GM12878 (cell line): ENCODE results near the gene OPN1MW3. TPM values are rescaled to one million over a fixed set of nuclear protein-coding genes. Genes with fewer than 3 reads are reported as not detected.

Source experiments
- ATAC-seq: fragments of 200-7000 bp; cut with Tn5 transposase; 3 replicates; pipeline ENCODE4 v1.9.1; 2020; ENCODE audit warnings: mild to moderate bottlenecking, moderate library complexity
- BruUV-seq: library from RNA; stranded (reverse); fragments of 400-500 nt; replicated peaks from 2 replicates; lab custom pipeline; 2021; lab: Mats Ljungman, UMichigan
- CTCF ChIA-PET: fragments of 300-600 bp; sonication (Branson Sonifier 250); formaldehyde crosslinking; extraction: SDS; loops from one replicate; lab custom pipeline; 2021; ENCODE audit warnings: inconsistent platforms; lab: Yijun Ruan, JAX
- POLR2A ChIA-PET: fragments of 350-600 bp; formaldehyde crosslinking; extraction: SDS; loops from one replicate; lab custom pipeline; 2021; ENCODE audit warnings: inconsistent platforms; lab: Charles Lee
- RAD21 ChIA-PET: fragments of 300-600 bp; sonication (Branson Sonifier 250); formaldehyde crosslinking; loops from one replicate; lab custom pipeline; 2023; ENCODE audit warnings: antibody characterized with exemption; ENCODE audit not compliant: unreplicated experiment; lab: Charles Lee
- SMC1A ChIA-PET: fragments of 300-600 bp; sonication (Branson Sonifier 250); formaldehyde crosslinking; loops from one replicate; lab custom pipeline; 2023; ENCODE audit not compliant: unreplicated experiment, uncharacterized antibody; lab: Charles Lee
- DNase-seq: peaks from one replicate; pipeline ENCODE4 v3.0.0-alpha.2; 2011; ENCODE audit warnings: low read depth, low spot score
- FAIRE-seq: peaks from 3 replicates; lab custom pipeline; 2011; peaks lifted over from hg19 to GRCh38; lab: Jason Lieb, UNC
- H2AFZ ChIP-seq: 2 replicates; pipeline ENCODE4 v1.6.0; 2011; ENCODE audit warnings: low read depth, low read length, control low read depth; ENCODE audit not compliant: control insufficient read depth
- H3K27ac ChIP-seq: 2 replicates; pipeline ENCODE4 v1.5.1; 2011; ENCODE audit warnings: control low read depth; ENCODE audit not compliant: control insufficient read depth, insufficient read depth
- H3K27me3 ChIP-seq, 2 experiments: replicated peaks in 1 of 2; 2 replicates each; pipeline versions ENCODE4 v1.6.0 to v1.6.1; 2011; ENCODE audit warnings: low read length in 1 of 2; ENCODE audit not compliant: control insufficient read depth in 2 of 2, insufficient read depth in 2 of 2
- H3K36me3 ChIP-seq, 2 experiments: 2 replicates each; pipeline ENCODE4 v1.5.1; 2011; ENCODE audit warnings: low read length in 1 of 2; ENCODE audit not compliant: control insufficient read depth in 2 of 2, insufficient read depth in 2 of 2
- H3K4me1 ChIP-seq: 2 replicates; pipeline ENCODE4 v1.6.1; 2011; ENCODE audit warnings: mild to moderate bottlenecking, low read length, moderate library complexity, mixed read lengths; ENCODE audit not compliant: control insufficient read depth, insufficient read depth
- H3K4me2 ChIP-seq: 2 replicates; pipeline ENCODE4 v1.6.0; 2011; ENCODE audit warnings: control low read depth; ENCODE audit not compliant: control insufficient read depth, insufficient read depth
- H3K4me3 ChIP-seq: fragments of 200-600 bp; sonication (generic); 2 replicates; pipeline ENCODE4 v1.5.1; 2016
- H3K79me2 ChIP-seq: 2 replicates; pipeline ENCODE4 v1.6.0; 2011; ENCODE audit warnings: low read length; ENCODE audit not compliant: control insufficient read depth, insufficient read depth
- H3K9ac ChIP-seq: 2 replicates; pipeline ENCODE4 v1.8.0; 2011; ENCODE audit warnings: low read length, control low read depth, mixed read lengths; ENCODE audit not compliant: control insufficient read depth, insufficient read depth
- H3K9me3 ChIP-seq: replicated peaks from 3 replicates; pipeline ENCODE4 v1.5.1; 2011; ENCODE audit warnings: mild to moderate bottlenecking, low read length; ENCODE audit not compliant: control insufficient read depth, insufficient read depth
- H4K20me1 ChIP-seq: 2 replicates; pipeline ENCODE4 v1.6.0; 2011; ENCODE audit not compliant: control insufficient read depth, insufficient read depth
- E4F1 ChIP-seq: fragments of 450-650 bp; IDR thresholded peaks from 2 replicates; pipeline ENCODE4 v1.6.1; 2018; ENCODE audit warnings: borderline replicate concordance, mild to moderate bottlenecking; ENCODE audit not compliant: partially characterized antibody
- HDAC2 ChIP-seq: fragments of 200-600 bp; sonication (generic); IDR thresholded peaks from 2 replicates; pipeline ENCODE4 v1.6.1; 2017
- HDAC6 ChIP-seq: fragments of 200-600 bp; sonication (generic); IDR thresholded peaks from one replicate; pipeline ENCODE4 v1.8.0; 2017; ENCODE audit warnings: antibody characterized with exemption; ENCODE audit not compliant: unreplicated experiment
- HDGF ChIP-seq: fragments of 450-650 bp; IDR thresholded peaks from 2 replicates; pipeline ENCODE4 v1.6.1; 2016; ENCODE audit warnings: antibody characterized with exemption
- IRF3 ChIP-seq: fragments of 450-650 bp; IDR thresholded peaks from 2 replicates; pipeline ENCODE4 v1.6.1; 2014; ENCODE audit warnings: mild to moderate bottlenecking
- MLLT1 ChIP-seq: fragments of 450-650 bp; IDR thresholded peaks from 2 replicates; pipeline ENCODE4 v1.6.1; 2016; ENCODE audit warnings: mild to moderate bottlenecking
- MTA3 ChIP-seq: IDR thresholded peaks from 2 replicates; pipeline ENCODE4 v1.6.1; 2012; ENCODE audit warnings: low read length, inconsistent platforms, borderline replicate concordance
- SP1 ChIP-seq: IDR thresholded peaks from one replicate; pipeline ENCODE4 v1.6.1; 2011; ENCODE audit warnings: low read depth, low read length
- STAT1 ChIP-seq: fragments of 450-650 bp; conservative IDR thresholded peaks from 2 replicates; pipeline ENCODE4 v1.6.1; 2014; ENCODE audit warnings: antibody characterized with exemption, mild to moderate bottlenecking
- USF1 ChIP-seq: IDR thresholded peaks from 2 replicates; pipeline ENCODE4 v1.6.1; 2011; ENCODE audit warnings: borderline replicate concordance, low read depth, mild to moderate bottlenecking, moderate library complexity, mixed read lengths, low read length; ENCODE audit not compliant: insufficient read depth; ENCODE audit errors: extremely low read length
- ZNF274 ChIP-seq: IDR thresholded peaks from one replicate; pipeline ENCODE4 v1.8.0; 2011; ENCODE audit not compliant: insufficient read length, insufficient read depth
- ZZZ3 ChIP-seq: IDR thresholded peaks from 2 replicates; pipeline ENCODE4 v1.6.1; 2011; ENCODE audit warnings: low read depth; ENCODE audit not compliant: control insufficient read depth, insufficient read length
- WGBS: methylation state at CpG from one replicate; pipeline ENCODE4 v1.1.6; 2016; ENCODE audit warnings: low lambda C conversion rate; ENCODE audit not compliant: insufficient replicate concordance, insufficient coverage; ENCODE audit errors: missing lambda C conversion rate; 5-methylcytosine and 5-hydroxymethylcytosine counted together
- in situ Hi-C: fragments of 300-500 bp; cut with MboI; formaldehyde crosslinking; loops from 9 replicates; pipeline ENCODE4 v1.14.3; 2018; ENCODE audit warnings: mixed read lengths
- intact Hi-C: fragments of 100-400 bp; cut with micrococcal nuclease; formaldehyde crosslinking; loops from one replicate; pipeline ENCODE4 v1.14.2; 2022; ENCODE audit not compliant: unreplicated experiment
- polyA plus RNA-seq, 11 experiments: library from polyadenylated mRNA; depleted of rRNA in 4 of 11; unstranded in 6 of 11; stranded (reverse) in 5 of 11; fragments of >200 nt; fragmentation: Nextera tagmentation in 4 of 11; fragmentation: Illumina TruSeq in 1 of 11; extraction: Ambion mirVana in 4 of 11; extraction: Trizol in 1 of 11; gene quantifications; 1 replicate in 1 of 11; 2 replicates in 10 of 11; pipeline versions ENCODE4 v1.2.1 to v1.2.3, GENCODE V29; 2011 to 2016; ENCODE audit warnings: inconsistent platforms in 2 of 11, missing spikeins in 2 of 11, low read depth in 1 of 11
- total RNA-seq, 4 experiments: library from RNA; depleted of rRNA in 3 of 4; stranded (reverse); fragments of >200 nt in 3 of 4; fragmentation: Illumina TruSeq in 1 of 4; extraction: Trizol in 1 of 4; gene quantifications; 2 replicates each; pipeline versions ENCODE4 v1.2.1 to v1.2.3, GENCODE V29; 2013 to 2021
- TF ChIP-seq, protein P1 (sequence below): fragments of 450-650 bp; IDR thresholded peaks from 2 replicates; pipeline ENCODE4 v1.6.1; 2017; ENCODE audit warnings: low read depth, mild to moderate bottlenecking, moderate library complexity

The OPN1MW3 gene
- total and polyA plus RNA-seq, 10 of the 15 experiments (the other 5 are each of a cell fraction or from before 2014, with no cell fraction given), result not detected

- SMC1A ChIA-PET, result no interaction called here
- Histone ChIP-seq H3K9ac (no peak overlapping the region), H3K9me3 (no peaks in the 10 kb centered on the region; the same call in 2 of the 3 replicates), H3K36me3 (no peaks in the 10 kb centered on the region), H3K79me2 (no peaks in the 10 kb centered on the region), H3K4me2 (no peak overlapping the region), H3K27me3 (no peaks in the 10 kb centered on the region), H3K4me1 (peaks cover 7% of the 10 kb centered on the region; the same call in 1 of the 2 replicates), H2AFZ (no peak overlapping the region), H4K20me1 (no peaks in the 10 kb centered on the region), H3K27ac (no peak overlapping the region), H3K4me3 (no peak overlapping the region)
- TF ChIP-seq IRF3 (no peak), USF1 (no peak), E4F1 (no peak), MTA3 (no peak), SP1 (no peak), ZNF274 (no peak), MLLT1 (no peak), HDAC6 (no peak), ZZZ3 (no peak), HDGF (no peak), STAT1 (no peak), HDAC2 (no peak)
- TF ChIP-seq, protein P1, sequence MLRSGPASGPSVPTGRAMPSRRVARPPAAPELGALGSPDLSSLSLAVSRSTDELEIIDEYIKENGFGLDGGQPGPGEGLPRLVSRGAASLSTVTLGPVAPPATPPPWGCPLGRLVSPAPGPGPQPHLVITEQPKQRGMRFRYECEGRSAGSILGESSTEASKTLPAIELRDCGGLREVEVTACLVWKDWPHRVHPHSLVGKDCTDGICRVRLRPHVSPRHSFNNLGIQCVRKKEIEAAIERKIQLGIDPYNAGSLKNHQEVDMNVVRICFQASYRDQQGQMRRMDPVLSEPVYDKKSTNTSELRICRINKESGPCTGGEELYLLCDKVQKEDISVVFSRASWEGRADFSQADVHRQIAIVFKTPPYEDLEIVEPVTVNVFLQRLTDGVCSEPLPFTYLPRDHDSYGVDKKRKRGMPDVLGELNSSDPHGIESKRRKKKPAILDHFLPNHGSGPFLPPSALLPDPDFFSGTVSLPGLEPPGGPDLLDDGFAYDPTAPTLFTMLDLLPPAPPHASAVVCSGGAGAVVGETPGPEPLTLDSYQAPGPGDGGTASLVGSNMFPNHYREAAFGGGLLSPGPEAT, result no peak
- POLR2A ChIA-PET, result no interaction called here
- BruUV-seq, result no TSS peak
- DNase-seq (no peak), ATAC-seq (no peak), FAIRE-seq (no peak)
- in situ Hi-C loops (loop anchor here (25.0 kb wide), 1 partner anchor 178 kb away; the partner anchor contains the start of gene OPN1LW), intact Hi-C loops (no loop called here)
- 31% methylated on average over 3 of the region's 3 CpGs for WGBS
- RAD21 ChIA-PET, result no interaction called here
- CTCF ChIA-PET, result no interaction called here
These were observed 58.0 kb downstream of the OPN1MW3 start for GRCh38 chrX:154315416-154315815.
